ENCODE measurements around the gene TAP2.
A peak's percentile ranks its signal among the peaks of the same experiment; 100 is the strongest.

TAP2 gene

GRCh38 chr6:32854376-32855178 is 16.0 kb upstream of the TAP2 start:
- DNase-seq (ENCODE audit: low read depth): peak; percentile 41

- DNase-seq (ENCODE audit: low read depth): peak; percentile 88
These were observed 15.2 kb upstream of the TAP2 start, which contains the start of the genes PSMB9 and TAP1 for GRCh38 chr6:32853541-32854375. PSMB9 (plus strand) TSS chr6:32854192; CDS start chr6:32854230, 38 bp downstream. TAP1 (minus strand) TSS chr6:32853704; CDS start chr6:32853636, 68 bp downstream.

GRCh38 chr6:32852844-32853540 is 14.5 kb upstream of the TAP2 start:
- DNase-seq (ENCODE audit: low read depth): peak; percentile 39

- DNase-seq (ENCODE audit: low read depth): no peak
These were observed 13.7 kb upstream of the TAP2 start for GRCh38 chr6:32852018-32852843.

GRCh38 chr6:32851025-32851424 is 12.5 kb upstream of the TAP2 start:
- DNase-seq (ENCODE audit: low read depth): no peak

- no peak for DNase-seq (ENCODE audit: low read depth)
These were observed 10.6 kb upstream of the TAP2 start for GRCh38 chr6:32849126-32849525.

- DNase-seq (ENCODE audit: low read depth): no peak
These were observed 9.3 kb upstream of the TAP2 start for GRCh38 chr6:32847795-32848194.

- no peak for DNase-seq (ENCODE audit: low read depth)
These were observed 8.5 kb upstream of the TAP2 start for GRCh38 chr6:32847004-32847403.

- DNase-seq (ENCODE audit: low read depth): no peak
These were observed 6.9 kb upstream of the TAP2 start for GRCh38 chr6:32845384-32845884.

GRCh38 chr6:32844839-32845383 is 6.4 kb upstream of the TAP2 start:
- DNase-seq (ENCODE audit: low read depth): no peak

- peak; percentile 96 for DNase-seq (ENCODE audit: low read depth)
These were observed 5.7 kb upstream of the TAP2 start, which contains the start of gene PSMB8 for GRCh38 chr6:32843979-32844838. PSMB8 (minus strand) TSS chr6:32844047; CDS start chr6:32843996, 51 bp downstream.

- no peak for DNase-seq (ENCODE audit: low read depth)
These were observed 4.9 kb upstream of the TAP2 start for GRCh38 chr6:32843331-32843978.

GRCh38 chr6:32842690-32843089 is 4.2 kb upstream of the TAP2 start:
- no peak for DNase-seq (ENCODE audit: low read depth)

- no peak for DNase-seq (ENCODE audit: low read depth)
These were observed 3.6 kb upstream of the TAP2 start for GRCh38 chr6:32842021-32842650.

GRCh38 chr6:32840604-32841246 is 2.2 kb upstream of the TAP2 start:
- DNase-seq (ENCODE audit: low read depth): no peak

- no peak for DNase-seq (ENCODE audit: low read depth)
These were observed 817 bp upstream of the TAP2 start for GRCh38 chr6:32839356-32839755.

- no peak for DNase-seq (ENCODE audit: low read depth)
These were observed 857 bp downstream of the TAP2 start for GRCh38 chr6:32837651-32838113.

- no peak for DNase-seq (ENCODE audit: low read depth)
These were observed 1.7 kb downstream of the TAP2 start for GRCh38 chr6:32836873-32837272.

Measured in activated T-cell treated with anti-CD3 and anti-CD28 coated beads for 1 hour (primary cell).